Natural killer cell (primary cell): ENCODE data around the gene SIX5. TPM values are rescaled to one million over a fixed set of nuclear protein-coding genes. Genes with fewer than 3 reads are reported as not detected.
A peak's percentile ranks its signal among the peaks of the same experiment; 100 is the strongest.

Experiments
- ATAC-seq, 3 donors: fragments of 150-1000 bp in 2 of 3; fragments of 200-7000 bp in 1 of 3; cut with Tn5 transposase; 1 replicate in 1 of 3; 2 replicates in 2 of 3; pipeline ENCODE4 v1.10.0; 2021; ENCODE audit warnings: mild to moderate bottlenecking in 2 of 3, moderate library complexity in 2 of 3
- DNase-seq, 2 donors: peaks; one replicate each; pipeline versions ENCODE4 v3.0.0 to v3.0.0-alpha.2; 2013 to 2021; ENCODE audit warnings: mixed read lengths in 1 of 2
- H3K27ac ChIP-seq: one replicate; pipeline ENCODE4 v1.5.1; 2013; ENCODE audit warnings: mild to moderate bottlenecking, low read length
- H3K27me3 ChIP-seq: one replicate; pipeline ENCODE4 v1.6.1; 2013; ENCODE audit warnings: low read length; ENCODE audit not compliant: control insufficient read depth, insufficient read depth
- H3K36me3 ChIP-seq: one replicate; pipeline ENCODE4 v1.6.1; 2013; ENCODE audit warnings: low read length; ENCODE audit not compliant: control insufficient read depth, insufficient read depth
- H3K4me1 ChIP-seq: one replicate; pipeline ENCODE4 v1.6.1; 2013; ENCODE audit warnings: low read length; ENCODE audit not compliant: control insufficient read depth, insufficient read depth
- H3K4me3 ChIP-seq: one replicate; pipeline ENCODE4 v1.5.1; 2013; ENCODE audit warnings: low read length
- H3K9me3 ChIP-seq: one replicate; pipeline ENCODE4 v1.6.1; 2013; ENCODE audit warnings: low read length; ENCODE audit not compliant: control insufficient read depth, insufficient read depth
- H3K27ac Mint-ChIP-seq, 2 donors: one replicate each; pipeline ENCODE4 v1.8.0; 2022; ENCODE audit warnings: mild to moderate bottlenecking in 2 of 2, mixed read lengths in 2 of 2, moderate library complexity in 1 of 2
- H3K27me3 Mint-ChIP-seq, 2 donors: one replicate each; pipeline ENCODE4 v1.8.0; 2022; ENCODE audit warnings: low read depth in 2 of 2, mixed read lengths in 2 of 2
- H3K36me3 Mint-ChIP-seq: one replicate; pipeline ENCODE4 v1.8.0; 2022; ENCODE audit warnings: mixed read lengths
- H3K4me1 Mint-ChIP-seq, 2 donors: one replicate each; pipeline ENCODE4 v1.8.0; 2022; ENCODE audit warnings: mixed read lengths in 2 of 2
- H3K4me3 Mint-ChIP-seq: one replicate; pipeline ENCODE4 v1.8.0; 2022; ENCODE audit warnings: mild to moderate bottlenecking, moderate library complexity, mixed read lengths
- H3K9me3 Mint-ChIP-seq, 2 donors: one replicate each; pipeline ENCODE4 v1.8.0; 2022; ENCODE audit warnings: mixed read lengths in 2 of 2
- WGBS: methylation state at CpG from one replicate; pipeline ENCODE4 v1.1.7; 2013; ENCODE audit warnings: missing lambda C conversion rate; ENCODE audit not compliant: insufficient coverage; 5-methylcytosine and 5-hydroxymethylcytosine counted together
- intact Hi-C: fragments of 100-400 bp; cut with micrococcal nuclease; formaldehyde crosslinking; loops from one replicate; pipeline ENCODE4 v1.14.2; 2022
- total RNA-seq, 4 donors: library from RNA; stranded (reverse); fragments of 120-200 nt in 1 of 4; gene quantifications; one replicate each; pipeline versions ENCODE4 v1.2.3 to v1.2.4, GENCODE V29; 2013 to 2022
- TF ChIP-seq, protein P1 (sequence below): fragments of 200-600 bp; IDR thresholded peaks from one replicate; pipeline ENCODE4 v1.8.0; 2022; ENCODE audit warnings: antibody characterized with exemption

Gene SIX5
- total RNA-seq, 3 donors from 2014 or later (not counting 1 experiment from before 2014, with no cell fraction given), result 2.1 to 3.3 (median 3.1) TPM

- Mint-ChIP-seq H3K4me3 (peak overlapping the region; percentile 80), H3K36me3 (no peaks in the 10 kb centered on the region), H3K9me3 (no peaks in the 10 kb centered on the region), H3K27ac (no peak overlapping the region), H3K4me1 (peaks cover 0 to 10% of the 10 kb centered on the region in 2 donors), H3K27me3 (peaks cover 0 to 7% of the 10 kb centered on the region in 2 donors)
- DNase-seq (no peak), ATAC-seq (no peak)
- Histone ChIP-seq H3K4me1 (peaks cover 27% of the 10 kb centered on the region), H3K9me3 (no peaks in the 10 kb centered on the region), H3K27me3 (peaks cover 6% of the 10 kb centered on the region), H3K27ac (no peak overlapping the region), H3K4me3 (no peak overlapping the region), H3K36me3 (peaks cover 6% of the 10 kb centered on the region)
- intact Hi-C loops, result loop anchor here (1.0 to 5.0 kb wide), 2 partner anchors 67 to 201 kb away; no protein-coding TSS in a partner anchor
- TF ChIP-seq, protein P1, sequence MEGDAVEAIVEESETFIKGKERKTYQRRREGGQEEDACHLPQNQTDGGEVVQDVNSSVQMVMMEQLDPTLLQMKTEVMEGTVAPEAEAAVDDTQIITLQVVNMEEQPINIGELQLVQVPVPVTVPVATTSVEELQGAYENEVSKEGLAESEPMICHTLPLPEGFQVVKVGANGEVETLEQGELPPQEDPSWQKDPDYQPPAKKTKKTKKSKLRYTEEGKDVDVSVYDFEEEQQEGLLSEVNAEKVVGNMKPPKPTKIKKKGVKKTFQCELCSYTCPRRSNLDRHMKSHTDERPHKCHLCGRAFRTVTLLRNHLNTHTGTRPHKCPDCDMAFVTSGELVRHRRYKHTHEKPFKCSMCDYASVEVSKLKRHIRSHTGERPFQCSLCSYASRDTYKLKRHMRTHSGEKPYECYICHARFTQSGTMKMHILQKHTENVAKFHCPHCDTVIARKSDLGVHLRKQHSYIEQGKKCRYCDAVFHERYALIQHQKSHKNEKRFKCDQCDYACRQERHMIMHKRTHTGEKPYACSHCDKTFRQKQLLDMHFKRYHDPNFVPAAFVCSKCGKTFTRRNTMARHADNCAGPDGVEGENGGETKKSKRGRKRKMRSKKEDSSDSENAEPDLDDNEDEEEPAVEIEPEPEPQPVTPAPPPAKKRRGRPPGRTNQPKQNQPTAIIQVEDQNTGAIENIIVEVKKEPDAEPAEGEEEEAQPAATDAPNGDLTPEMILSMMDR, result no peak
- WGBS, result 82% methylated on average over 16 of the region's 18 CpGs
Measured at GRCh38 chr19:45816236-45817009, 47.4 kb upstream of the SIX5 start.

DNA sequence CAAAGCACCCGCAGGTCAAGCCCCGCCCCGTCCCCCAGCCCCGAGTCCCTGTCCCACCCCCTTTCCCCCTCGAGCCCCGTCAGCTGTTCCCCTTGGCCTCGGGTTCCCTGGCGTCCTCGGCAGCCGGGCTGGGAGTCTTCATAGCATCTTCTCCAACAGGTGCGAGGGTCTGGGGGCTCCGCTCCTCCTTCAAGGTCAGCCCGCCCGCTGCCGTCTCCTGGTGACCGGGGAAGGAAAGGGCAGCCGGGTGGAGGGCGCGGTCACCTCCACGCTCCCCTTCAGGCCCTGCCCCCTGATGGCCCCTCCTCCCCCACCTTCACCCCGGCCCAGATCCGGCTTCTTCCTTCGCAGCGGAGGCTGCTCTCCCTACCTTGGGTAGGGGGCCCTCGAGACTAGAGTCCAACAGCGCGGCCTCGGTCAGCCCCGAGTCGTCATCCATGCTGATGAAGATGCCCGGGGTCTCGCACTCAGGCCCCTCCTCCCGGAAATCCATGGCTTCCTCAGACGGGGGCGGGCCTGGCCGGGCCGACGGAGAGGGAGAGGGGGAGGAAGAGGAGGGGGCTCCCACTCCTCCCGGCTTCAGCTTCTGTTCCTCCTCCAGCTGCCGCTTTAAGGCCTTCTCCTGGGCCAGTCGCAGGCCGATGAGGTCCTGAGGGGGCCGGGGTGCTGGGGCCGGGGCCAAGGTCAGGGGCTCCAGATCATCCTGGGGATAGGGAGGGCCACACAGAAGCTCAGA, 46.6 kb upstream of the SIX5 start:
- H3K4me3 Mint-ChIP-seq, result peak overlapping the region; percentile 80

DNA sequence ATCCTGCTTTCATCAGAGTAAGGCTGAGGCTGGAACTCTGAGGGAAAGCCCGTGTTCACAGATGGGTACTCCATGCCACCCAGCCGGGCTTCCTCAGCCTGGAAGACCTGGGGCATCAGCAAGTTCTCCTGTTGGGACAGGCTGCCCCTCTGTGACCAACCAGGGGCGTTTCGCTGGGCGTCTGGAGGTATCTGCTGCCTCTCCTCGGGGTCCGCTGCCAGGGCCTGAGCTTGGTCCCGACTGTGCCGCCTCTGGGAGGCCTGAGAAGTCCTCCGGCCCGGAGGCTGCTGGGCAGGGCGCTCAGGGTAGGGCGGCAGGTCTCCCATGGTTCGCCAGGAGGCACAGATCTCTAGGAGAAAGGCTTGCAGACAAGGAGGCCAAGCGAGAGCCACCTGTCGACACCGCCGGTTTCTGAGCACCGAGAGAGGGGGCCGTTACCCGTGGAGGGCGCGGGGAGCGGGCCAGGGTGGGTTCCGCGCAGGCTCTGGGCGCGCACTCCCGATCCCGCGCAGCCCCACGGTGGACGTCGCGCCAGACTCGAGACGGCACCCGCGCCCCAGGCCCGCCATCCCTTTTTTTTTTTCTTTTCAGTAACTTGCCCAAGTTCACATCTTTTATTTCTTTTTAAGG, 45.9 kb upstream of the SIX5 start, which contains the start of gene RSPH6A:
RSPH6A (minus strand) TSS at position 458 of the 630 bp plus-strand sequence; CDS start at position 326, 132 bp downstream.
- H3K4me3 Mint-ChIP-seq, result peak within 1 kb of the TSS; percentile 80
- no peak within 1 kb of the TSS for H3K27ac ChIP-seq
- H3K27me3 Mint-ChIP-seq, result peaks cover 0 to 7% of the 10 kb centered on the region in 2 donors
- no peaks in the 10 kb centered on the region for H3K36me3 Mint-ChIP-seq
- no peak for ATAC-seq
- H3K9me3 ChIP-seq, result no peaks in the 10 kb centered on the region
- peaks cover 27% of the 10 kb centered on the region for H3K4me1 ChIP-seq
- H3K4me3 ChIP-seq, result peak within 1 kb of the TSS; percentile 16
- intact Hi-C loops, result loop anchor here (5.0 kb wide), 1 partner anchor 202 kb away; no protein-coding TSS in a partner anchor
- H3K27ac Mint-ChIP-seq, result peak within 1 kb of the TSS in 1 of 2 donors; percentile 33
- H3K27me3 ChIP-seq, result peaks cover 6% of the 10 kb centered on the region
- WGBS, result 30% methylated on average over 40 of the region's 40 CpGs
- no peaks in the 10 kb centered on the region for H3K9me3 Mint-ChIP-seq
- no peak for DNase-seq
- H3K4me1 Mint-ChIP-seq, result peaks cover 0 to 10% of the 10 kb centered on the region in 2 donors
- TF ChIP-seq, protein P1, result no peak
- H3K36me3 ChIP-seq, result no peaks in the 10 kb centered on the region

More for the DNA sequence above, 46.6 kb upstream of the SIX5 start:
- intact Hi-C loops, result loop anchor here (5.0 kb wide), 1 partner anchor 202 kb away; no protein-coding TSS in a partner anchor
- H3K4me1 ChIP-seq, result peaks cover 27% of the 10 kb centered on the region
- no peaks in the 10 kb centered on the region for H3K9me3 Mint-ChIP-seq
- peaks cover 6% of the 10 kb centered on the region for H3K36me3 ChIP-seq
- H3K4me1 Mint-ChIP-seq, result peaks cover 0 to 10% of the 10 kb centered on the region in 2 donors
- no peak for ATAC-seq
- WGBS, result 19% methylated on average over 41 of the region's 44 CpGs
- TF ChIP-seq, protein P1, result no peak
- H3K36me3 Mint-ChIP-seq, result no peaks in the 10 kb centered on the region
- peaks cover 0 to 7% of the 10 kb centered on the region in 2 donors for H3K27me3 Mint-ChIP-seq
- H3K27ac Mint-ChIP-seq, result peak overlapping the region in 1 of 2 donors; percentile 33
- H3K27me3 ChIP-seq, result peaks cover 6% of the 10 kb centered on the region
- H3K9me3 ChIP-seq, result no peaks in the 10 kb centered on the region
- DNase-seq, result peak in 1 of 2 donors; percentile 26
- H3K4me3 ChIP-seq, result peak overlapping the region; percentile 16
- H3K27ac ChIP-seq, result no peak overlapping the region
